GM12878 (cell line): ENCODE data around the gene LANCL1.

ENCODE experiments used
- CHD4 ChIP-seq: fragments of 200-600 bp; sonication (generic); IDR thresholded peaks from 2 replicates; pipeline ENCODE4 v1.6.1; 2016; ENCODE audit warnings: mild to moderate bottlenecking
- CTCF ChIP-seq, 3 experiments: IDR thresholded peaks in 2 of 3; conservative IDR thresholded peaks in 1 of 3; 2 replicates each; pipeline ENCODE4 v1.5.1; 2011; ENCODE audit warnings: low read depth in 3 of 3, low read length in 3 of 3, mild to moderate bottlenecking in 3 of 3, control low read depth in 2 of 3, moderate library complexity in 2 of 3, inconsistent platforms in 1 of 3, mixed read lengths in 1 of 3; ENCODE audit not compliant: control insufficient read depth in 2 of 3, insufficient read depth in 1 of 3; ENCODE audit errors: extremely low read depth in 1 of 3
- MAX ChIP-seq: IDR thresholded peaks from 2 replicates; pipeline ENCODE4 v1.6.1; 2012; ENCODE audit warnings: low read depth, low read length, improper control_type of control experiment
- NR2C2 ChIP-seq: IDR thresholded peaks from 2 replicates; pipeline ENCODE4 v1.6.1; 2011; ENCODE audit warnings: borderline replicate concordance, low read depth; ENCODE audit not compliant: control insufficient read depth, insufficient read length
- PML ChIP-seq: IDR thresholded peaks from 2 replicates; pipeline ENCODE4 v1.6.1; 2012; ENCODE audit warnings: low read length, inconsistent platforms
- RAD21 ChIP-seq: IDR thresholded peaks from 2 replicates; pipeline ENCODE4 v1.6.1; 2011; ENCODE audit warnings: mild to moderate bottlenecking, low read depth, low read length, moderate library complexity; ENCODE audit not compliant: insufficient read depth
- REST ChIP-seq: IDR thresholded peaks from 2 replicates; pipeline ENCODE4 v1.6.1; 2012; ENCODE audit warnings: mild to moderate bottlenecking, low read depth, low read length
- SP1 ChIP-seq: IDR thresholded peaks from one replicate; pipeline ENCODE4 v1.6.1; 2011; ENCODE audit warnings: low read depth, low read length
- TCF12 ChIP-seq: IDR thresholded peaks from 2 replicates; pipeline ENCODE4 v1.6.1; 2011; ENCODE audit warnings: low read depth, mild to moderate bottlenecking, low read length
- ZZZ3 ChIP-seq: IDR thresholded peaks from 2 replicates; pipeline ENCODE4 v1.6.1; 2011; ENCODE audit warnings: low read depth; ENCODE audit not compliant: control insufficient read depth, insufficient read length

- TF ChIP-seq MAX (no peak), CTCF (IDR thresholded peaks at IDR 0.05 in 2 of 3, conservative IDR thresholded peaks at IDR 0.05 in 1 of 3; ENCODE audit: control insufficient read depth in 2 of 3, extremely low read depth in 1 of 3, insufficient read depth in 1 of 3, low read depth in 3 of 3, low read length in 3 of 3) (no peak), TCF12 (no peak), REST (no peak), ZZZ3 (no peak), SP1 (no peak), CHD4 (no peak), RAD21 (no peak), PML (no peak), NR2C2 (no peak)
Measured at GRCh38 chr2:210480764-210481163, 4.2 kb upstream of the LANCL1 start.
